HepG2 (cell line): ENCODE data around the gene CLDN20. TPM values are rescaled to one million over a fixed set of nuclear protein-coding genes. Genes with fewer than 3 reads are reported as not detected.
A peak's percentile ranks its signal among the peaks of the same experiment; 100 is the strongest.

ENCODE experiments used
- FOXA1 ChIP-seq, 2 experiments: fragments of 450-650 bp in 1 of 2; sonication (generic) in 1 of 2; formaldehyde crosslinking in 1 of 2; IDR thresholded peaks; 2 replicates each; pipeline versions ENCODE4 v1.4.0 to v1.6.1; 2016 to 2020; ENCODE audit warnings: missing genetic modification reagents in 1 of 2
- KIAA2018 ChIP-seq: sonication (generic); formaldehyde crosslinking; IDR thresholded peaks from 2 replicates; pipeline ENCODE4 v1.5.0; 2020; ENCODE audit warnings: mild to moderate bottlenecking, missing genetic modification reagents, borderline replicate concordance
- KMT2A ChIP-seq: sonication (generic); formaldehyde crosslinking; IDR thresholded peaks from 2 replicates; pipeline ENCODE4 v1.4.0; 2020; ENCODE audit warnings: missing genetic modification reagents
- MATR3 ChIP-seq: sonication (generic); formaldehyde crosslinking; IDR thresholded peaks from 2 replicates; pipeline ENCODE4 v1.4.0; 2020; ENCODE audit warnings: missing genetic modification reagents
- MLXIP ChIP-seq: sonication (generic); formaldehyde crosslinking; IDR thresholded peaks from 2 replicates; pipeline ENCODE4 v1.9.0; 2021; ENCODE audit warnings: missing genetic modification reagents, borderline replicate concordance
- SIN3A ChIP-seq: IDR thresholded peaks from 2 replicates; pipeline ENCODE4 v1.6.1; 2011; ENCODE audit warnings: low read depth, mild to moderate bottlenecking, control low read depth, low read length, borderline replicate concordance
- SMYD3 ChIP-seq: sonication (generic); formaldehyde crosslinking; IDR thresholded peaks from 2 replicates; pipeline ENCODE4 v1.8.1; 2023; ENCODE audit warnings: mild to moderate bottlenecking, missing genetic modification reagents
- SRSF9 ChIP-seq: fragments of 200-400 bp; formaldehyde crosslinking; IDR thresholded peaks from 2 replicates; pipeline ENCODE4 v1.6.1; 2018; ENCODE audit warnings: borderline replicate concordance, mild to moderate bottlenecking, low read depth, low read length; ENCODE audit not compliant: insufficient read depth, poor library complexity, severe bottlenecking
- XRCC5 ChIP-seq: fragments of 200-400 bp; formaldehyde crosslinking; optimal IDR thresholded peaks from 2 replicates; pipeline ENCODE3; 2017; ENCODE audit warnings: mild to moderate bottlenecking, low read length
- ZNF383 ChIP-seq: sonication (generic); formaldehyde crosslinking; IDR thresholded peaks from 2 replicates; pipeline ENCODE4 v1.4.0; 2020; ENCODE audit warnings: missing genetic modification reagents, mild to moderate bottlenecking, borderline replicate concordance
- ZNF713 ChIP-seq: sonication (generic); formaldehyde crosslinking; IDR thresholded peaks from 2 replicates; pipeline ENCODE4 v1.4.0; 2020; ENCODE audit warnings: mild to moderate bottlenecking, missing genetic modification reagents
- ZSCAN25 ChIP-seq: sonication (generic); formaldehyde crosslinking; IDR thresholded peaks from 2 replicates; pipeline ENCODE4 v1.8.0; 2022; ENCODE audit warnings: mild to moderate bottlenecking, missing genetic modification reagents
- polyA plus RNA-seq, 8 experiments: library from polyadenylated mRNA; depleted of rRNA in 3 of 8; stranded (reverse) in 7 of 8; unstranded in 1 of 8; fragments of >200 nt; fragmentation: Illumina TruSeq in 4 of 8; extraction: Trizol in 4 of 8; gene quantifications; 2 replicates each; pipeline versions ENCODE4 v1.2.1 to v1.2.3, GENCODE V29; 2011 to 2016; ENCODE audit warnings: low read depth in 4 of 8, missing spikeins in 1 of 8, mixed read lengths in 1 of 8; ENCODE audit not compliant: insufficient read depth in 1 of 8
- total RNA-seq, 5 experiments: library from RNA; depleted of rRNA; stranded (reverse); fragments of >200 nt; fragmentation: Illumina TruSeq; extraction: Trizol; gene quantifications; 2 replicates each; pipeline ENCODE4 v1.2.3, GENCODE V29; 2016; ENCODE audit warnings: low read depth in 1 of 5
- TF ChIP-seq, protein P1 (sequence below): sonication (generic); formaldehyde crosslinking; IDR thresholded peaks from 2 replicates; pipeline ENCODE4 v1.8.0; 2022; ENCODE audit warnings: mild to moderate bottlenecking, missing genetic modification reagents, moderate library complexity
- TF ChIP-seq, protein P2 (sequence below): sonication (generic); formaldehyde crosslinking; IDR thresholded peaks from 2 replicates; pipeline ENCODE4 v1.4.0; 2020; ENCODE audit warnings: mild to moderate bottlenecking, missing genetic modification reagents

CLDN20 gene
- total and polyA plus RNA-seq, 2 of the 13 experiments (the other 11 are each of a cell fraction or from before 2014, with no cell fraction given): not detected

- TF ChIP-seq KIAA2018 (CRISPR knock-in tag): peak; percentile 86; the same call in 1 of the 2 replicates
- TF ChIP-seq ZNF383 (CRISPR knock-in tag): no peak
- TF ChIP-seq SMYD3 (CRISPR knock-in tag): peak; percentile 90; the same call in 1 of the 2 replicates
- TF ChIP-seq, protein P1, sequence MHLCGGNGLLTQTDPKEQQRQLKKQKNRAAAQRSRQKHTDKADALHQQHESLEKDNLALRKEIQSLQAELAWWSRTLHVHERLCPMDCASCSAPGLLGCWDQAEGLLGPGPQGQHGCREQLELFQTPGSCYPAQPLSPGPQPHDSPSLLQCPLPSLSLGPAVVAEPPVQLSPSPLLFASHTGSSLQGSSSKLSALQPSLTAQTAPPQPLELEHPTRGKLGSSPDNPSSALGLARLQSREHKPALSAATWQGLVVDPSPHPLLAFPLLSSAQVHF (CRISPR knock-in tag): no peak
- TF ChIP-seq ZNF713 (CRISPR knock-in tag): no peak
- no peak for TF ChIP-seq MATR3 (CRISPR knock-in tag)
- TF ChIP-seq KMT2A (CRISPR knock-in tag): no peak; the same call in 1 of the 2 replicates
- TF ChIP-seq ZSCAN25 (CRISPR knock-in tag): no peak
- no peak for TF ChIP-seq FOXA1 (IDR thresholded peaks at IDR 0.05)
- TF ChIP-seq FOXA1 (CRISPR knock-in tag; IDR thresholded peaks at IDR 0.05): no peak
- TF ChIP-seq SRSF9: no peak
- TF ChIP-seq SIN3A: no peak
- TF ChIP-seq XRCC5: no peak
- peak; percentile 97 for TF ChIP-seq MLXIP (CRISPR knock-in tag)
- TF ChIP-seq, protein P2, sequence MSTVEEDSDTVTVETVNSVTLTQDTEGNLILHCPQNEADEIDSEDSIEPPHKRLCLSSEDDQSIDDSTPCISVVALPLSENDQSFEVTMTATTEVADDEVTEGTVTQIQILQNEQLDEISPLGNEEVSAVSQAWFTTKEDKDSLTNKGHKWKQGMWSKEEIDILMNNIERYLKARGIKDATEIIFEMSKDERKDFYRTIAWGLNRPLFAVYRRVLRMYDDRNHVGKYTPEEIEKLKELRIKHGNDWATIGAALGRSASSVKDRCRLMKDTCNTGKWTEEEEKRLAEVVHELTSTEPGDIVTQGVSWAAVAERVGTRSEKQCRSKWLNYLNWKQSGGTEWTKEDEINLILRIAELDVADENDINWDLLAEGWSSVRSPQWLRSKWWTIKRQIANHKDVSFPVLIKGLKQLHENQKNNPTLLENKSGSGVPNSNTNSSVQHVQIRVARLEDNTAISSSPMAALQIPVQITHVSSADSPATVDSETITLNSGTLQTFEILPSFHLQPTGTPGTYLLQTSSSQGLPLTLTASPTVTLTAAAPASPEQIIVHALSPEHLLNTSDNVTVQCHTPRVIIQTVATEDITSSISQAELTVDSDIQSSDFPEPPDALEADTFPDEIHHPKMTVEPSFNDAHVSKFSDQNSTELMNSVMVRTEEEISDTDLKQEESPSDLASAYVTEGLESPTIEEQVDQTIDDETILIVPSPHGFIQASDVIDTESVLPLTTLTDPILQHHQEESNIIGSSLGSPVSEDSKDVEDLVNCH (CRISPR knock-in tag): 0 out of 2 replicates have a peak, but pooled peaks have one; percentile 23
Observed at GRCh38 chr6:155314773-155315515, 51.1 kb downstream of the CLDN20 start (continued).
